HG02840 (cell line): Measurements from ENCODE around the gene AHNAK.

Source experiments
- ATAC-seq: cut with Tn5 transposase; IDR thresholded peaks from one replicate; pipeline ENCODE4 v1.9.1; 2021; ENCODE audit warnings: mild to moderate bottlenecking, moderate library complexity, moderate number of reproducible peaks; ENCODE audit not compliant: unreplicated experiment, low FRiP score

AHNAK gene

DNA sequence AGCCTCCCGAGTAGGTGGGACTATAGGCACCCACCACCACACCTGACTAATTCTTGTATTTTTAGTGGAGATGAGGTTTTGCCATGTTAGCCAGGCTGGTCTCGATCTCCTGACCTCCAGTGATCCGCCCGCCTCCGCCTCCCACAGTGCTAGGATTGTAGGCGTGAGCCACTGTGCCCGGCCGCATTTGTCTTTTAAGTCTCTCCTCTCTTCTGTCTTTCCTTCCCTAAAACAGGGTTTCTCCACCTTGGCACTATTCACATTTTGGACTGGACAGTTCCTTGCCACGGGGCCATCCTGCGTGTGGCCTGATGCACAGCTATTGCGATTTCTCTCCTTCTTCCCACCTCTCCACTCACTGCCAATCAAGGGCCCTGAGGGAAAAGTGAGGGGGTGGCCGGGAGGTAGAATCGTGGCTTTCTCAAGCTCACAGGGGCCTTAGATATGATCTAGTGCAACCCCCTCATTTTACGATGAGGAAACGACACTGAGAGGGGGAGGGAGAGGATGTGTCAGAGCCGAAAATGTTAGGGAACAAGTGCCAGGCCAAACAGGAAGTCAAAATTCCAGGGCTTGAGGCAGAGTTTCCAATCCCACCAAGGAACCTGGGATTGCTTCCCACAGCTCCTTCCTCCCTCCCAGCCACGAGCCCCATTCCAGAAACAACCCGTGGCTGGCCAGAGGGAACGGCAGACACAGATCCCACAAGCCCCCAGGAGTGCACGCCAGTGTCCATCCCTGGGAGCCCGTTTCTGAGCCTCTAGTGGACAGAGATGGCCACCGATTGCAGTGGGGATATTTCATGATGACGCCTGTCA is 106.6 kb downstream of the AHNAK start:
- ATAC-seq = no peak

- ATAC-seq = no peak
Observed at GRCh38 chr11:62438641-62439040, 108.0 kb downstream of the AHNAK start.

DNA sequence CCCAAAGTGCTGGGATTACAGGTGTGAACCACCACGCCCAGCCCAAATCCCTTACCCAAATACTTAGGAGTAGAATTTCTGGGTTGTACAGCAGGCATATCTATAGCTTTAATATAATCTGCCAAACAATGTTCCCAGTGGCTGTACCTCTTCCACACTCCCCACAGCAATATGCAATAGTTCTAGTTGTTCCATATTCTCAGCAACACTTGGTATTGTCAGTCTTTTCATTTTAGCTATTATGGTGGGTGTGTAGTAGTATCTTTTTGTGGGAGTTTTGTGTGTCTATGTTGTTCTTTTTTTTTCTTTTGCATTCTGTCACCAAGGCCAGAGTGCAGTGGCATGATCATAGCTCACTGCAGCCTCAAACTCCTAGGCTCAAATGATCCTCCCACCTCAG is 109.0 kb downstream of the AHNAK start:
- ATAC-seq = no peak

DNA sequence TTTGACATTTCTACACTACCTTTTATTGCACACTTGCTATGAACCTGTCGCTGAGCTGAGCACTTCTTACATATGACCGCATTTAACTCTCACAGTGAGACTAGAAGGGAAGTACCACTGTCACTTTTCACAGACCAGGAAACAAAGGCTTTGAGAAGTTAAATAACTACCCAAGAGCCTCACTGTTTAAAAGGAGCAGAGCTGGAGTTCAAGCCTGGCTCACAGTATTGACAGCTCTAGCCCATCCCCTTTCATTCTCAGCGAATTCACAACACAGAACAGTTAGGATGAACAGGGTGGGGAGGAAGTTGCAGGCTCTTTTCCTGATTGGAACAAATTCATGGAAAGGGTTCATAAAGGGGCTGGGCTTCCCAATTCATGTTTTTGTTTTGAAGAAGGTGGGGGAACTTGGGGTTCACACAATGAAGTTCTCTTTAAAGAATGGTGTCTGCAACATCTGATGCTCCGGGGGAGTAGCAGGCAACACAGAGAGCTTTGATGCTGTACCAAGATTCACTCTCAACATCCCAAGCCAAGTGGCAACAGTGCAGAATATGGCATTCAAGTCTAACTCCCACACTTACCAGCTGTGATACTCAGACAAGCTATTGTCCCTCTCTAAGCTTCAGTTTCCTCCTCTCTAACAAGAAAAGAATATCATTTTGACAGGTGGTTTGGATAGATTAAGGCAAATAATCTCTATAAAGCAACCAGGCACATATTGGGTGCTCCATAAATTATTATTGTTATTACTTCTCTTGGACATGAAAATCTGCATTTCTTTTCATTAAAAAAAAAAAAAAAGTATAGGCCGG is 110.6 kb downstream of the AHNAK start:
- ATAC-seq = no peak

- no peak for ATAC-seq
Observed at GRCh38 chr11:62433904-62434276, 112.7 kb downstream of the AHNAK start.

DNA sequence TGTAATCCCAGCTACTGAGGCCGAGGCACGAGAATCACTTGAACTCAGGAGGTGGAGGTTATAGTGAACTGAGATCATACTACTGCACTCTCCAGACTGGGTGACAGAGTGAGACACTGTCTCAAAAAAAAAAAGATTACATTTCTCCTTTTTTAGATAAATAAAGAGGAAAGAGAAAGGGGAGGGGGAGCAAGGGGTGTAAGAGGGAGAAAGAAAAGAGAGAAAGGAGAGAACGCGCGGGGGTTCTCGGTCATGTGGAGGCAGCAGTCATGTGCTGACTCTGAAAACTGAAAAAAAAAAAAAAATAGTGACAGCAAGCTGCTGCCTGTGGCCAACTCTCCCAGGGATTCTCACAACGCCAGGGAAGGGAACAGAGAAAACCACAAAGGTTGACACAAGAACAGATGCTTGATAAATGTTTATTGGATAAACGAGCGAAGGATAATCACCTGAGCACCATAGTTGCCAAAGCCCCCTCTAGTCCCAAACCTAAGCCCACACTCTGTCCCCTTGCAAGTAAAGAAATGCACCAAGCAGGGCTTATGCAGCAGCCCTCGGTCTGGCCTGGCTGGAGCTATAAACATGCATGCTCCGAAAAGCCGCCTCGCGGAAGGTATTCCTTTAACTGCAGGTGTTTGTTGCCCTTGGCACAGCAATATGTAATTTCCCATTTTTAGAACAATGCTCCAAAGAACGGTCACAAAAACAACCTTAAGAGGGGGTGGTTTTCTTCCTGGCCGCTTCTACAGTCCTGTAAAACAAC is 113.3 kb downstream of the AHNAK start:
- ATAC-seq = no peak

- no peak for ATAC-seq
Observed at GRCh38 chr11:62432695-62433094, 113.9 kb downstream of the AHNAK start.

- no peak for ATAC-seq
Observed at GRCh38 chr11:62431171-62431901, 115.3 kb downstream of the AHNAK start.

GRCh38 chr11:62430425-62430824 is 116.2 kb downstream of the AHNAK start:
- ATAC-seq = no peak

GRCh38 chr11:62428871-62429560 is 117.6 kb downstream of the AHNAK start:
- ATAC-seq = no peak

- ATAC-seq = no peak
Observed at GRCh38 chr11:62427630-62428233, 118.9 kb downstream of the AHNAK start.

- no peak for ATAC-seq
Observed at GRCh38 chr11:62423012-62423411, 123.6 kb downstream of the AHNAK start.

DNA sequence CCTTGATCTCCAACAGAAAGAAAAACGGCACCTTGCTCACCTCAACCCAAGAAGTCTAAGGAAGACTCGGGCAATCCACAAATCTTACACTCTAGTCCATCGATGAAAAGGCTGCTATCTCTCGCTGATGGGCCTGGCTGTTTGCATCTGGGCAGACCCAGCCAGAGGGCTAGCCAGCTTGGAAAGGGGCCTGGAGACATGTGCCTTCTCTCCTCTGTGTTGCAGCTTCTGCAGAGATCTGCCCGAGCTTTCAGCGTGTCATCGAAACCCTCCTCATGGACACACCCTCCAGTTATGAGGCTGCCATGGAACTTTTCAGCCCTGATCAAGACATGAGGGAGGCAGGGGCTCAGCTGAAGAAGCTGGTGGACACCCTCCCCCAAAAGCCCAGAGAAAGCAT is 124.6 kb downstream of the AHNAK start:
- ATAC-seq = no peak

DNA sequence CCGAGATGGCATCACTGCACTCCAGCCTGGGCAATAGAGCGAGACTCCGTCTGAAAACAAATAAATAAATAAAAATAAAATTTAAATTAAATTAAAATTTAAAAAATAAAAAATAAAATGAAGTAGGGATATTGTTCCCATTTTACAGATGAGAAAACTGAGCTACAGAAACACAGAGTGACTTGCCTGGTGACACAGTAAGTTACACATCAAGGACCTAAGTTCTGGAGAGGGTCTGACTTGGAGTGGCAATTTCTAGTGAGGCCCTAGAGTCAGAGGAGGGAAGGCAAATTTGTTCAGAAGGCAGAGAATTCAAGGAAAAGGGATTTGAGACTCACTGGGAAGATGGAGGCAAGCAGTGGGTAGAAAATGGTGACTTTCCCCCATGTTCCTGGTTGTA is 125.7 kb downstream of the AHNAK start:
- no peak for ATAC-seq

DNA sequence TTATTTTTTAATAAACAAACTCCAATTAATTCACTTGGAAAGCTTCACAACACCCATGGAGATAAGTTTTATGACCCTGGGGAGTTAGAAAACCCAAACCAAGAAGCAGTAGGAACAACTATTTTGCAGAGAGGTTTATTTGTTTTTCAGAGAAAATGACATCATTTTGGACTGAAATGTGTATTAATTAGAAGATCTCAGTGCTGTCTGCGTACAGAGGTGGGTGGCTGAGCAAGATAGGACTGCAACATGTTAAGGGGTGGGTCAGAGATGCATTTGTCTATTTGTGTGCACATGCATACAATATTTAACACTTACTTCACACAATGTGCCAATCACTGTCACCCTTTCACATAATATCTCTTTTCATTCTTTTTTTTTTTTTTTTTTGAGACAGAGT is 126.7 kb downstream of the AHNAK start:
- no peak for ATAC-seq

DNA sequence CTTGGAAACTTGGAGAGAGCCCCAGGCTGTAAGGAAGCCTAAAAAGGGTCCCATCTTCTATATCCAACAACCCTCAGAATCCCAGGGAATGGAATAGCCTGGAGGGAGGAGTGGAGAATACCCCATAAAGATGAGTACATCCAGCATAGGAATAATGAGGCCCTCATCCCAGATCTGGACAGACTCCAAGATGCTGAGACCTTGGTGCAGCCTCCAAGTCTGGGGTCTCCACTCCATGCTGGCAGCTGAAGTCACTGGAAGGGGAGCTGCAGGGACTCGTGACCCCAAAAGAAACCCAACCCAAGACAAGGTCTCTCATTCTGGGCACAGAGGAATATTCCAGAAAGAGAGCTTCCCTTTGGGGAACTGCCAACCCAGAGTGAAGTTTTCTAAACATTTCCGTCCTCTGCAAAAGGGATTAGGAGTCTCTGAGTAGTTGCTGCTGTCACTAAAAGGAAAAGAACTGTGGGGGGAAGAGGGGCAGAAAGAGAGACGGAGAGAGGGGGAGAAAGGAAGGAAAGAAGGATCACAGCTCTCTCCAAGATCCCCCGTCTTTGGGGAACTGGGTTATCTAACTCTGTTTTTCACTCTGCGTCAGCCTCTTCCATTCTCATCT is 127.2 kb downstream of the AHNAK start:
- ATAC-seq = no peak

- no peak for ATAC-seq
Observed at GRCh38 chr11:62418733-62419132, 127.9 kb downstream of the AHNAK start, which contains the start of gene SCGB1A1. TSS of gene SCGB1A1 (plus strand) at chr11:62419033. CDS start at chr11:62419096, 63 bp downstream.

GRCh38 chr11:62418136-62418535 is 128.5 kb downstream of the AHNAK start:
- no peak for ATAC-seq

DNA sequence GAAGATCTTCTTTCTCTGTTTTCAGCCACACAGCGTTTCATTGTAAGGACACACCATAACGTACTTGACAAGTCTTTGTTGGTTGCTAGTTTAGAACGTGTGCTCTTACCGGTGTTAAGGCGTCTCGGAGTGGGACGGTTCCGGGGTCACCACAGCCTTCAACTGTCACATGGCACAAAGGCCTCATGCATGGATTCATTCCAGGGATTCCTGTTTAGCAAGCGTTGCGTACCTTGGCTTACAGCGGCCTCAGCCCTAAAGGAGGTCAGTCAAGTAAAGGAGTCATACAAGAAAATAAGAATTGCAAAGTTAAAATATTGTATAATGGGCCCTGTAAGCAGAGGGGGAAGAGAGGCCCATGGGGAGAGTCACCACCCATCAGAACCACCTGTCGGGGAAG is 130.0 kb downstream of the AHNAK start:
- no peak for ATAC-seq
